K562 (cell line): ENCODE data around the gene RABGAP1L. TPM values are rescaled to one million over a fixed set of nuclear protein-coding genes. Genes with fewer than 3 reads are reported as not detected.

ENCODE experiments used
- ADNP ChIP-seq: fragments of 200-800 bp; sonication (Bioruptor generic); IDR thresholded peaks from 2 replicates; pipeline ENCODE4 v1.6.1; 2016; ENCODE audit warnings: missing genetic modification characterization, missing compliant biosample characterization
- CTCF ChIP-seq, 3 experiments: IDR thresholded peaks in 2 of 3; conservative IDR thresholded peaks in 1 of 3; 2 replicates each; pipeline ENCODE4 v1.5.1; 2011 to 2012; ENCODE audit warnings: low read length in 3 of 3, mild to moderate bottlenecking in 3 of 3, control low read depth in 2 of 3, improper control_type of control experiment in 1 of 3, inconsistent platforms in 1 of 3, low read depth in 1 of 3, mixed read lengths in 1 of 3, moderate library complexity in 1 of 3; ENCODE audit not compliant: insufficient read depth in 2 of 3
- EHMT2 ChIP-seq: fragments of 450-650 bp; IDR thresholded peaks from 2 replicates; pipeline ENCODE4 v1.6.1; 2018; ENCODE audit warnings: antibody characterized with exemption
- ERF ChIP-seq: fragments of 450-650 bp; formaldehyde crosslinking; IDR thresholded peaks from 2 replicates; pipeline ENCODE4 v1.4.0; 2020; ENCODE audit warnings: mild to moderate bottlenecking, mixed read lengths
- ETV6 ChIP-seq, 3 experiments: fragments of 150-350 bp in 1 of 3; sonication (generic) in 1 of 3; formaldehyde crosslinking in 1 of 3; IDR thresholded peaks; 2 replicates each; pipeline versions ENCODE4 v1.6.1 to v1.8.0; 2014 to 2022; ENCODE audit warnings: borderline replicate concordance in 2 of 3, low read depth in 2 of 3, antibody characterized with exemption in 1 of 3, low read length in 1 of 3, mild to moderate bottlenecking in 1 of 3, missing genetic modification reagents in 1 of 3
- HOMEZ ChIP-seq: fragments of 250-450 bp; sonication (Bioruptor Pico); IDR thresholded peaks from 2 replicates; pipeline ENCODE4 v1.4.0; 2020; ENCODE audit warnings: mild to moderate bottlenecking, moderate library complexity
- MBD2 ChIP-seq: sonication (generic); IDR thresholded peaks from 2 replicates; pipeline ENCODE4 v1.6.1; 2016; ENCODE audit warnings: low read depth, borderline replicate concordance
- MEF2A ChIP-seq: IDR thresholded peaks from 2 replicates; pipeline ENCODE4 v1.6.1; 2011; ENCODE audit warnings: low read depth, mild to moderate bottlenecking, low read length, moderate library complexity; ENCODE audit not compliant: control insufficient read depth
- PYGO2 ChIP-seq: fragments of 450-650 bp; IDR thresholded peaks from 2 replicates; pipeline ENCODE4 v1.6.1; 2016; ENCODE audit warnings: mild to moderate bottlenecking, missing genetic modification characterization, moderate library complexity, missing compliant biosample characterization
- RBM39 ChIP-seq: fragments of 200-400 bp; formaldehyde crosslinking; optimal IDR thresholded peaks from 2 replicates; pipeline ENCODE3; 2018; ENCODE audit warnings: low read depth, low read length
- RUNX1 ChIP-seq: sonication (generic); IDR thresholded peaks from 2 replicates; pipeline ENCODE4 v1.6.1; 2016; ENCODE audit warnings: antibody characterized with exemption, low read depth
- STAT6 ChIP-seq: sonication (generic); formaldehyde crosslinking; IDR thresholded peaks from 2 replicates; pipeline ENCODE4 v1.8.1; 2023; ENCODE audit warnings: mild to moderate bottlenecking, missing genetic modification reagents
- TEAD4 ChIP-seq, 2 experiments: sonication (generic) in 1 of 2; formaldehyde crosslinking in 1 of 2; IDR thresholded peaks; 2 replicates each; pipeline versions ENCODE4 v1.6.1 to v1.8.0; 2012 to 2022; ENCODE audit warnings: borderline replicate concordance in 1 of 2, inconsistent platforms in 1 of 2, low read length in 1 of 2, mild to moderate bottlenecking in 1 of 2, missing genetic modification reagents in 1 of 2
- UBTF ChIP-seq, 2 experiments: IDR thresholded peaks; 2 replicates each; pipeline ENCODE4 v1.6.1; 2012; ENCODE audit warnings: improper control_type of control experiment in 2 of 2, low read depth in 2 of 2, low read length in 2 of 2, borderline replicate concordance in 1 of 2
- ZNF354B ChIP-seq: fragments of 250-450 bp; sonication (Bioruptor Pico); IDR thresholded peaks from 2 replicates; pipeline ENCODE4 v1.4.0; 2020
- ZNF583 ChIP-seq: fragments of 250-450 bp; sonication (Bioruptor Pico); IDR thresholded peaks from 2 replicates; pipeline ENCODE4 v1.4.0; 2020
- ZNF75A ChIP-seq: fragments of 450-650 bp; formaldehyde crosslinking; IDR thresholded peaks from 2 replicates; pipeline ENCODE4 v1.4.0; 2020; ENCODE audit warnings: mild to moderate bottlenecking
- polyA plus RNA-seq, 8 experiments: library from polyadenylated mRNA; depleted of rRNA in 4 of 8; stranded (reverse) in 5 of 8; unstranded in 3 of 8; fragments of >200 nt; fragmentation: Nextera tagmentation in 2 of 8; fragmentation: Illumina TruSeq in 1 of 8; extraction: Ambion mirVana in 2 of 8; extraction: Trizol in 1 of 8; gene quantifications; 2 replicates each; pipeline versions ENCODE4 v1.2.1 to v1.2.3, GENCODE V29; 2011 to 2014; ENCODE audit warnings: inconsistent platforms in 1 of 8, missing spikeins in 1 of 8
- total RNA-seq, 7 experiments: library from RNA; depleted of rRNA in 6 of 7; stranded (reverse); fragments of >200 nt in 6 of 7; fragmentation: Illumina TruSeq in 2 of 7; extraction: Trizol in 2 of 7; gene quantifications; 2 replicates each; pipeline versions ENCODE4 v1.2.1 to v1.2.3, GENCODE V29; 2011 to 2021; ENCODE audit warnings: low replicate concordance in 1 of 7

RABGAP1L gene
- total and polyA plus RNA-seq, 9 of the 15 experiments (the other 6 are each of a cell fraction or from before 2014, with no cell fraction given) = 16.5 to 44.9 (median 26.7) TPM

DNA sequence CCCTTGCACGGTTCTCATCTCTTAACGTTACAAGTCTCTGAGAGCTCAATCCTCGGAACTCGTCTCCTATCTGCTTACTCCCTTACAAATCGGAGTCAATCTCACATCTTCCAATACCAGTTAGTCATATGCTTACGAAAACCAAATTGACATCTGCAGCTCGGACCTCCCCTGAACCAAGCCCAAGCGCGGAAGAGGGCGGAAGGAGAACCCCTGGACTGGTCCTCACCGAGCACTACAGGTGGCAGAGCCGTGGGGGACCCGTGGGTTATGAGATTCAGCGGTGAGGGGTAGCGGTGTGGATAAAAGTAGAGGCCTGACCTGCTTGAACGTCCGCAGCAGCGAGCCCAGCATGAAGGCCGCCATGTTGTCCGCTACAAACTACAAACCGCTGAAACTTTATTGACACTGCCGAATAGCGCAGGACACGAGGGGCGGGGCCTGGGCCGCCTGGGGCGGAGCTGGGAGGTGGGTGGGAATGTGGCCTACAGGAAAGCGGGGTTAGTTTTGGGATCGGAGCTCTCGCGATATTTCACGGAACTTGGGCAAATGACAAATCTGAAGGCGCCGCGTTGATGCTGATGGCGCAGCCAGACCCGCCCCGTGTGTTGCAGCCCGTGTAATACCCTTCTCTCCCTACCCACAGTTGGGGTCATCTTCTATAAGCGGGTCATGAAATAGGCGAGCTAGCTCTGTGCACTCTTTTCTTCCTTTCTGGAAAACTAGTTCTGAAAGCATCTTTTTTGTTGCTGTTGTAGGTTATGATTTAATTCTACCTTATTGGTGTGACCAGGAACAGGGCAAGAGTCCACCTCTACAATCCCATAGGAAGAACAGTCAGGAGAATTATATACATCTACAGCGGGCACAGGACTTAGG is 864.0 kb downstream of the RABGAP1L start, which contains the start of gene MRPS14 (continued):
- TF ChIP-seq UBTF (IDR thresholded peaks at IDR 0.05; ENCODE audit: borderline replicate concordance in 1 of 2, low read depth in 2 of 2, low read length in 2 of 2) (no peak), MEF2A (0 out of 2 replicates have a peak, but pooled peaks have one; percentile 44), MBD2 (no peak), ZNF75A (CRISPR knock-in tag) (no peak), EHMT2 (peak; percentile 48; the same call in 1 of the 2 replicates), ZNF583 (CRISPR knock-in tag) (0 out of 2 replicates have a peak, but pooled peaks have one; percentile 18), RBM39 (no peak), ERF (CRISPR knock-in tag) (0 out of 2 replicates have a peak, but pooled peaks have one; percentile 30), HOMEZ (no peak), ADNP (tag) (no peak), ZNF354B (0 out of 2 replicates have a peak, but pooled peaks have one; percentile 22), RUNX1 (no peak), STAT6 (CRISPR knock-in tag) (peak; percentile 25; the same call in 1 of the 2 replicates), TEAD4 (IDR thresholded peaks at IDR 0.05; ENCODE audit: low read length) (peak; percentile 82), TEAD4 (CRISPR knock-in tag; IDR thresholded peaks at IDR 0.05; ENCODE audit: borderline replicate concordance) (0 out of 2 replicates have a peak, but pooled peaks have one; percentile 33), ETV6 (IDR thresholded peaks at IDR 0.05; ENCODE audit: borderline replicate concordance in 1 of 2, low read depth in 2 of 2, low read length in 1 of 2) (peak in 1 of 2 experiments; percentile 23; a peak in 1 of 4 replicates), ETV6 (CRISPR knock-in tag; IDR thresholded peaks at IDR 0.05; ENCODE audit: borderline replicate concordance) (no peak), PYGO2 (tag) (no peak), CTCF (IDR thresholded peaks at IDR 0.05 in 2 of 3, conservative IDR thresholded peaks at IDR 0.05 in 1 of 3; ENCODE audit: insufficient read depth in 2 of 3, low read depth in 1 of 3, low read length in 3 of 3) (no peak; a peak in 2 of 6 replicates)
